ENCODE results near the gene MCF2L. TPM values are rescaled to one million over a fixed set of nuclear protein-coding genes. Genes with fewer than 3 reads are reported as not detected.

MCF2L gene
- total RNA-seq, 1 experiment from 2014 or later: not detected

DNA sequence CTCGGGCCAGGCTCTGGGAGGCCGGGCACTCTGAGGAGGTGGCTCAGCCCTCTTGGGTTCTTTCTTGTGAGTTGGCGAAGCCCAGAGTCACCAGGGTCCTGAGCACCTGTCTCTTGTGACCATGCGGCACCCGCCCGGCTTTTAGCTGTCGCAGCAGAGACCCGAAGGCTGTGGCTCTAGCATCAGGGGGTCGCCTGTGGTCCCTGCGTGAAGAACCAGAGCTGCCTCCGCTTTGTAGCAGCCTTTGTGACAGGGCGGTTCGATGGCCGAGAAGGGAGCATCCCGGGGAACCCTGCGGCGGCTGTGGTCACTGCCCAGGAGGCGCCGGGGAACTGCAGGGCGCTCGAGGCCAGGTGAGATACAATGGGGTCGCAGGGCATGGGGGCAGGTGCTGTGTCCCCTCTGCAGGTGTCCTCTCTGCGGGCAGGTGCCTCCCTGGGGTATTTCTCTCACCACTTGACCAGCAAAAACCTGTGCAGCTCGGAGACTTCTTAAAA is 10.4 kb downstream of the MCF2L start:
- no peak for DNase-seq (ENCODE audit: unreplicated experiment)
- H3K36me3 Mint-ChIP-seq (ENCODE audit: insufficient read depth, unreplicated experiment): peaks cover 6% of the 10 kb centered on the region
- H3K9me3 Mint-ChIP-seq (ENCODE audit: unreplicated experiment): no peaks in the 10 kb centered on the region
- CTCF ChIA-PET: interaction anchor here (0.5 kb wide), 1 partner anchor 8 kb away, joined by 5 read pairs; no protein-coding TSS in a partner anchor
- POLR2A ChIA-PET: no interaction called here
- peaks cover under 1% of the 10 kb centered on the region for H3K27me3 Mint-ChIP-seq (ENCODE audit: insufficient read depth, unreplicated experiment)
- intact Hi-C loops (cut with micrococcal nuclease): no loop called here
- H3K27ac Mint-ChIP-seq (ENCODE audit: low read depth, unreplicated experiment): no peak overlapping the region
- no peaks in the 10 kb centered on the region for H3K4me1 Mint-ChIP-seq (ENCODE audit: insufficient read depth, unreplicated experiment)
- no TSS peak for BruUV-seq (replicated peaks)
- H3K4me3 Mint-ChIP-seq (ENCODE audit: unreplicated experiment): no peak overlapping the region
- TF ChIP-seq, protein P1, sequence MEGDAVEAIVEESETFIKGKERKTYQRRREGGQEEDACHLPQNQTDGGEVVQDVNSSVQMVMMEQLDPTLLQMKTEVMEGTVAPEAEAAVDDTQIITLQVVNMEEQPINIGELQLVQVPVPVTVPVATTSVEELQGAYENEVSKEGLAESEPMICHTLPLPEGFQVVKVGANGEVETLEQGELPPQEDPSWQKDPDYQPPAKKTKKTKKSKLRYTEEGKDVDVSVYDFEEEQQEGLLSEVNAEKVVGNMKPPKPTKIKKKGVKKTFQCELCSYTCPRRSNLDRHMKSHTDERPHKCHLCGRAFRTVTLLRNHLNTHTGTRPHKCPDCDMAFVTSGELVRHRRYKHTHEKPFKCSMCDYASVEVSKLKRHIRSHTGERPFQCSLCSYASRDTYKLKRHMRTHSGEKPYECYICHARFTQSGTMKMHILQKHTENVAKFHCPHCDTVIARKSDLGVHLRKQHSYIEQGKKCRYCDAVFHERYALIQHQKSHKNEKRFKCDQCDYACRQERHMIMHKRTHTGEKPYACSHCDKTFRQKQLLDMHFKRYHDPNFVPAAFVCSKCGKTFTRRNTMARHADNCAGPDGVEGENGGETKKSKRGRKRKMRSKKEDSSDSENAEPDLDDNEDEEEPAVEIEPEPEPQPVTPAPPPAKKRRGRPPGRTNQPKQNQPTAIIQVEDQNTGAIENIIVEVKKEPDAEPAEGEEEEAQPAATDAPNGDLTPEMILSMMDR (IDR thresholded peaks at IDR 0.05; ENCODE audit: unreplicated experiment): no peak

DNA sequence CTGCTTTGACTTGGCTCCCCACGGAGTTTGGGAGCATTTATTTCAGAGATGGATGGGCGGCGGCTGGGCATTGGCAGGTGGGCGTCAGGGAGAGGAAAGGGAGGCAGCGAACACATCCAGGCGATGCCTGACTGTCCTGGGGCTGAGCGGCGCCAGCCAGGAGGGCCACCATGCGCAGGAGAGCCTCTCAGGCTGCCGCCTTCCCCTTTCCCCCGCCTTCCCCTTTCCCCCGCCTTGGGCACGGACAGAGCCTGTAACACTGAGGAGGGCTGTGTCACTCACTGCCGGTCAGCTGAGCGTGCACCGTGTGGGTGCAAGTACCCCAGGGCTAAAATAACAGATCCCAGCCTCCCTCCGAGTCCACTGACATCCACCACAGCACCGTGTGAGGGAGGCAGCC is 11.4 kb downstream of the MCF2L start:
- no peaks in the 10 kb centered on the region for H3K9me3 Mint-ChIP-seq (ENCODE audit: unreplicated experiment)
- H3K27me3 Mint-ChIP-seq (ENCODE audit: insufficient read depth, unreplicated experiment): no peaks in the 10 kb centered on the region
- no peaks in the 10 kb centered on the region for H3K4me1 Mint-ChIP-seq (ENCODE audit: insufficient read depth, unreplicated experiment)
- BruUV-seq (replicated peaks): no TSS peak
- TF ChIP-seq, protein P1 (IDR thresholded peaks at IDR 0.05; ENCODE audit: unreplicated experiment): no peak
- no peak overlapping the region for H3K4me3 Mint-ChIP-seq (ENCODE audit: unreplicated experiment)
- intact Hi-C loops (cut with micrococcal nuclease): no loop called here
- POLR2A ChIA-PET: no interaction called here
- H3K27ac Mint-ChIP-seq (ENCODE audit: low read depth, unreplicated experiment): no peak overlapping the region
- H3K36me3 Mint-ChIP-seq (ENCODE audit: insufficient read depth, unreplicated experiment): peaks cover 6% of the 10 kb centered on the region
- CTCF ChIA-PET: no interaction called here
- DNase-seq (ENCODE audit: unreplicated experiment): no peak

DNA sequence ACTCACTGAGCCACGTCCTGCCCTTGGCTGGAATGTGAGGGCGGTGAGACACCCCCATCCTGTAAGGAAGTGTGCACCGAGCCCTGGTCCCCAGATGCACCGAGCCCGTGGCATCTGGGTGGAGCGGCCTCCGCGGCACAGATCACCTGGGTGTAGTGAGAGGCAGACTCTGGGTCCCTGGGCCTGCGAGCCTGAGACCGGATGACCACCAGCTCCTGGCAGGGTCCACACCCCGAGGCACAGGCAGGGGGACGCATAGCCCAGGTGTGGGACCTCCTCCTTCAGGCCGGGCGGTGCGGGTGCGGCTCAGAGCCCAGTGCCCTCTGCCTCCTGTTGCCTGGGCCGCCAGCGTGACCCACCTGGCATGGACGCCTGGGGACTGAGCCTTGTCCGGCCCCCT is 12.4 kb downstream of the MCF2L start:
- intact Hi-C loops (cut with micrococcal nuclease): no loop called here
- H3K27ac Mint-ChIP-seq (ENCODE audit: low read depth, unreplicated experiment): no peak overlapping the region
- H3K27me3 Mint-ChIP-seq (ENCODE audit: insufficient read depth, unreplicated experiment): no peaks in the 10 kb centered on the region
- no peaks in the 10 kb centered on the region for H3K9me3 Mint-ChIP-seq (ENCODE audit: unreplicated experiment)
- no peak for DNase-seq (ENCODE audit: unreplicated experiment)
- CTCF ChIA-PET: no interaction called here
- TF ChIP-seq, protein P1 (IDR thresholded peaks at IDR 0.05; ENCODE audit: unreplicated experiment): no peak
- no peaks in the 10 kb centered on the region for H3K36me3 Mint-ChIP-seq (ENCODE audit: insufficient read depth, unreplicated experiment)
- POLR2A ChIA-PET: no interaction called here
- BruUV-seq (replicated peaks): no TSS peak
- H3K4me3 Mint-ChIP-seq (ENCODE audit: unreplicated experiment): no peak overlapping the region
- H3K4me1 Mint-ChIP-seq (ENCODE audit: insufficient read depth, unreplicated experiment): no peaks in the 10 kb centered on the region

DNA sequence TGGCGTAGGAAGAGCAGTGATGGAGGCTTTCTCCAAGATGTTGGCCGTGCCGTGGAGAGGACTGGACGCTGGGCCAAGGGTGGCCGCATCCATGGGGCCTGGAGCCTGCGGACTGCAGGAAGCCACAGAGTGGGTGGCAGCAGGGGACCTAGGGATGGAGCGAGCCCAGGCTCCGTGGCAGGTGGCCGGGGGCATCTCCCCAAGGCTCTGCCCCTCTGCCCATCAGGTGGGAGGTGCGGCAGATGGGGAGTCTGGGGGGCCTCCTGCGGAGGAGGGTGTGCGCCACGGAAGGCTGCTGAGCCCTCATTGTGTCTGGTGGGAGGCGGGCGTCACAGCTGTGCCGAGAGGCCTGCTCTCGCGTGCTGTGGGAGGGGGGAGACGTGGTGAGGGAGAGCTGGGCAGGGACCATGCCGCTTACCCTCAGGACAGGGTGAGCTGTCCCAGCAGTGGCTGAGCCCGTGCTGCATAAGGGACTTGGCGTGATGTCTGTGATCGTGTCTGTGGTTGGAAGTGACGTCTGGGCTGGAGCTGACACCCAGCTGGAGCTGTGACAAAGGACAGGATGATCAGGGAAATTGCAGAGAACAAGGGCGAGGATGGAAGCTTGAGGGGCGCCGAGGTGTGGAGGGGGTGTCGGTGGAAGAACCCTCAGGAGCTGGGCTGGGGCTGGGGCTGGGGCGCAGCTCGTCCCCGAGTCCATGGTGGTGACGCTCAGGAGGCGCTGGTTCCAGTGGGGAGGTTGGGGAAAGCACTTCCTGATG is 13.4 kb downstream of the MCF2L start:
- H3K4me3 Mint-ChIP-seq (ENCODE audit: unreplicated experiment): no peak overlapping the region
- H3K36me3 Mint-ChIP-seq (ENCODE audit: insufficient read depth, unreplicated experiment): no peaks in the 10 kb centered on the region
- no peaks in the 10 kb centered on the region for H3K27me3 Mint-ChIP-seq (ENCODE audit: insufficient read depth, unreplicated experiment)
- BruUV-seq (replicated peaks): no TSS peak
- ChIA-PET CTCF (interaction anchor here (0.6 to 1.2 kb wide), 2 partner anchors 52 to 77 kb away, joined by 3 read pairs; no protein-coding TSS in a partner anchor), POLR2A (no interaction called here)
- no peak overlapping the region for H3K27ac Mint-ChIP-seq (ENCODE audit: low read depth, unreplicated experiment)
- intact Hi-C loops (cut with micrococcal nuclease): no loop called here
- H3K4me1 Mint-ChIP-seq (ENCODE audit: insufficient read depth, unreplicated experiment): no peaks in the 10 kb centered on the region
- TF ChIP-seq, protein P1 (IDR thresholded peaks at IDR 0.05; ENCODE audit: unreplicated experiment): no peak
- no peaks in the 10 kb centered on the region for H3K9me3 Mint-ChIP-seq (ENCODE audit: unreplicated experiment)
- DNase-seq (ENCODE audit: unreplicated experiment): no peak
